ENCODE measurements around the gene IMPDH1.

The IMPDH1 gene

GRCh38 chr7:128356546-128357216 is 53.1 kb downstream of the IMPDH1 start:
- no peak overlapping the region for H3K4me2 ChIP-seq (ENCODE audit: low read depth, low read length, poor library complexity, severe bottlenecking)

GRCh38 chr7:128353610-128354009 is 56.2 kb downstream of the IMPDH1 start:
- Histone ChIP-seq H3K4me3 (ENCODE audit: low read length, poor library complexity, severe bottlenecking) (no peak overlapping the region), H3K9me2 (replicated peaks; ENCODE audit: low read depth, low read length) (no peaks in the 10 kb centered on the region), H4K20me1 (ENCODE audit: insufficient read depth, low read length, poor library complexity, severe bottlenecking) (no peaks in the 10 kb centered on the region), H3K4me2 (ENCODE audit: low read depth, low read length, poor library complexity, severe bottlenecking) (no peak overlapping the region), H2AFZ (ENCODE audit: low read length) (no peak overlapping the region), H3F3A (ENCODE audit: low read depth) (no peaks in the 10 kb centered on the region), H3K9ac (ENCODE audit: low read depth, low read length, poor library complexity, severe bottlenecking) (no peak overlapping the region), H3K4me1 (ENCODE audit: insufficient read depth, low read length, poor library complexity, severe bottlenecking) (no peaks in the 10 kb centered on the region), H3K27me3 (ENCODE audit: insufficient read depth, low read length, poor library complexity, severe bottlenecking) (no peaks in the 10 kb centered on the region), H3K79me2 (ENCODE audit: insufficient read depth, low read length) (no peaks in the 10 kb centered on the region), H3K9me3 (ENCODE audit: insufficient read depth, low read depth, low read length) (no peaks in the 10 kb centered on the region), H3K36me3 (ENCODE audit: insufficient read depth, low read length) (no peaks in the 10 kb centered on the region)
- TF ChIP-seq CTCF (conservative IDR thresholded peaks at IDR 0.05; ENCODE audit: low read length) (no peak), EZH2phosphoT487 (IDR thresholded peaks at IDR 0.05; ENCODE audit: borderline replicate concordance) (no peak)

More at GRCh38 chr7:128356546-128357216, 53.1 kb downstream of the IMPDH1 start:
- Histone ChIP-seq H3K9me3 (ENCODE audit: insufficient read depth, low read depth, low read length) (no peaks in the 10 kb centered on the region), H3K4me1 (ENCODE audit: insufficient read depth, low read length, poor library complexity, severe bottlenecking) (peaks cover 4% of the 10 kb centered on the region), H3K36me3 (ENCODE audit: insufficient read depth, low read length) (no peaks in the 10 kb centered on the region), H3K4me3 (ENCODE audit: low read length, poor library complexity, severe bottlenecking) (no peak overlapping the region), H3K9me2 (replicated peaks; ENCODE audit: low read depth, low read length) (no peaks in the 10 kb centered on the region), H2AFZ (ENCODE audit: low read length) (no peak overlapping the region), H3K27me3 (ENCODE audit: insufficient read depth, low read length, poor library complexity, severe bottlenecking) (no peaks in the 10 kb centered on the region), H3F3A (ENCODE audit: low read depth) (no peaks in the 10 kb centered on the region), H4K20me1 (ENCODE audit: insufficient read depth, low read length, poor library complexity, severe bottlenecking) (no peaks in the 10 kb centered on the region), H3K9ac (ENCODE audit: low read depth, low read length, poor library complexity, severe bottlenecking) (no peak overlapping the region), H3K79me2 (ENCODE audit: insufficient read depth, low read length) (no peaks in the 10 kb centered on the region)
- TF ChIP-seq CTCF (conservative IDR thresholded peaks at IDR 0.05; ENCODE audit: low read length): no peak
- TF ChIP-seq EZH2phosphoT487 (IDR thresholded peaks at IDR 0.05; ENCODE audit: borderline replicate concordance): no peak

GRCh38 chr7:128353189-128353588 is 56.6 kb downstream of the IMPDH1 start:
- Histone ChIP-seq H3K4me1 (ENCODE audit: insufficient read depth, low read length, poor library complexity, severe bottlenecking) (no peaks in the 10 kb centered on the region), H3K27me3 (ENCODE audit: insufficient read depth, low read length, poor library complexity, severe bottlenecking) (no peaks in the 10 kb centered on the region), H3K9ac (ENCODE audit: low read depth, low read length, poor library complexity, severe bottlenecking) (no peak overlapping the region), H3K79me2 (ENCODE audit: insufficient read depth, low read length) (no peaks in the 10 kb centered on the region), H3K36me3 (ENCODE audit: insufficient read depth, low read length) (no peaks in the 10 kb centered on the region), H3F3A (ENCODE audit: low read depth) (no peaks in the 10 kb centered on the region), H3K9me2 (replicated peaks; ENCODE audit: low read depth, low read length) (no peaks in the 10 kb centered on the region), H2AFZ (ENCODE audit: low read length) (no peak overlapping the region), H3K9me3 (ENCODE audit: insufficient read depth, low read depth, low read length) (no peaks in the 10 kb centered on the region), H4K20me1 (ENCODE audit: insufficient read depth, low read length, poor library complexity, severe bottlenecking) (no peaks in the 10 kb centered on the region), H3K4me3 (ENCODE audit: low read length, poor library complexity, severe bottlenecking) (no peak overlapping the region), H3K4me2 (ENCODE audit: low read depth, low read length, poor library complexity, severe bottlenecking) (no peak overlapping the region)
- TF ChIP-seq CTCF (conservative IDR thresholded peaks at IDR 0.05; ENCODE audit: low read length): no peak
- TF ChIP-seq EZH2phosphoT487 (IDR thresholded peaks at IDR 0.05; ENCODE audit: borderline replicate concordance): no peak

Data from Loucy (cell line).